HL-60 (cell line): ENCODE measurements around the gene DUSP22.

Experiments
- DNase-seq, 2 experiments: peaks; one replicate each; pipeline ENCODE4 v3.0.0-alpha.2; 2010 to 2020; ENCODE audit warnings: low read depth in 1 of 2, low spot score in 1 of 2
- H3K27ac ChIP-seq: fragments of 250-450 bp; sonication (Bioruptor Pico); replicated peaks from 2 replicates; pipeline ENCODE4 v1.5.1; 2020; ENCODE audit warnings: mild to moderate bottlenecking, moderate library complexity
- H3K27me3 ChIP-seq: fragments of 250-450 bp; sonication (Bioruptor Pico); 2 replicates; pipeline ENCODE4 v1.5.1; 2021; ENCODE audit warnings: mild to moderate bottlenecking, moderate library complexity; ENCODE audit not compliant: insufficient read depth, poor library complexity, severe bottlenecking
- H3K4me3 ChIP-seq: replicated peaks from 2 replicates; pipeline ENCODE4 v1.5.1; 2011; ENCODE audit warnings: mild to moderate bottlenecking, control low read depth, low read length; ENCODE audit not compliant: insufficient read depth
- CTCF ChIP-seq: IDR thresholded peaks from one replicate; pipeline ENCODE4 v1.5.1; 2011; ENCODE audit warnings: low read length, control low read depth, inconsistent platforms; ENCODE audit not compliant: insufficient read depth
- GABPA ChIP-seq: IDR thresholded peaks from 2 replicates; pipeline ENCODE4 v1.6.1; 2012; ENCODE audit warnings: low read depth
- POLR2AphosphoS5 ChIP-seq: IDR thresholded peaks from 2 replicates; pipeline ENCODE4 v1.6.1; 2012; ENCODE audit warnings: low read depth
- REST ChIP-seq: IDR thresholded peaks from 2 replicates; pipeline ENCODE4 v1.6.1; 2012; ENCODE audit warnings: low read depth; ENCODE audit not compliant: insufficient replicate concordance
- SPI1 ChIP-seq: IDR thresholded peaks from 2 replicates; pipeline ENCODE4 v1.6.1; 2012; ENCODE audit warnings: low read depth, mild to moderate bottlenecking, borderline replicate concordance

The DUSP22 gene

GRCh38 chr6:378958-379409, 86.7 kb downstream of the DUSP22 start:
- H3K4me3 ChIP-seq: no peak overlapping the region
- H3K27ac ChIP-seq: no peak overlapping the region
- no peak for DNase-seq
- H3K27me3 ChIP-seq: peaks cover 8% of the 10 kb centered on the region
- TF ChIP-seq CTCF: no peak
- no peak for TF ChIP-seq SPI1
- TF ChIP-seq POLR2AphosphoS5: no peak
- no peak for TF ChIP-seq GABPA
- no peak for TF ChIP-seq REST

GRCh38 chr6:379410-380181, 87.3 kb downstream of the DUSP22 start:
- DNase-seq: no peak
- Histone ChIP-seq H3K27me3 (peaks cover 8% of the 10 kb centered on the region), H3K4me3 (no peak overlapping the region), H3K27ac (no peak overlapping the region)
- peak; percentile 35; the same call in 1 of the 2 replicates for TF ChIP-seq SPI1
- TF ChIP-seq REST: no peak

GRCh38 chr6:380234-381218, 88.2 kb downstream of the DUSP22 start:
- H3K4me3 ChIP-seq: no peak overlapping the region
- no peak overlapping the region for H3K27ac ChIP-seq
- H3K27me3 ChIP-seq: peaks cover 8% of the 10 kb centered on the region
- no peak for DNase-seq
- TF ChIP-seq POLR2AphosphoS5 (no peak), GABPA (no peak), SPI1 (no peak), REST (no peak), CTCF (no peak)
